Sigmoid colon (tissue), 7 donors: ENCODE measurements around the gene CDH18. TPM values are rescaled to one million over a fixed set of nuclear protein-coding genes. Genes with fewer than 3 reads are reported as not detected.

Experiments used
- DNase-seq: peaks from one replicate; pipeline ENCODE4 v3.0.0-alpha.2; 2019
- H3K27ac ChIP-seq, 4 donors: fragments of 200-600 bp; sonication (generic); one replicate each; pipeline ENCODE4 v1.5.1; 2016 to 2019; ENCODE audit warnings: mild to moderate bottlenecking in 1 of 4
- H3K27me3 ChIP-seq, 3 donors: fragments of 200-600 bp; sonication (generic); one replicate each; pipeline ENCODE4 v1.5.1; 2019; ENCODE audit warnings: mild to moderate bottlenecking in 1 of 3
- H3K36me3 ChIP-seq, 4 donors: fragments of 200-600 bp; sonication (generic); one replicate each; pipeline ENCODE4 v1.5.1; 2016 to 2019
- H3K4me1 ChIP-seq, 4 donors: fragments of 200-600 bp; sonication (generic); one replicate each; pipeline ENCODE4 v1.5.1; 2017 to 2019
- H3K4me3 ChIP-seq, 4 donors: fragments of 200-600 bp; sonication (generic); one replicate each; pipeline ENCODE4 v1.5.1; 2017 to 2019; ENCODE audit warnings: mild to moderate bottlenecking in 2 of 4, moderate library complexity in 1 of 4
- H3K9me3 ChIP-seq, 4 donors: fragments of 200-600 bp in 3 of 4; sonication (generic) in 3 of 4; one replicate each; pipeline versions ENCODE4 v1.5.1 to v1.6.1; 2013 to 2019
- EP300 ChIP-seq, 4 donors: sonication (generic); formaldehyde crosslinking; IDR thresholded peaks; one replicate each; pipeline ENCODE4 v1.6.1; 2017; ENCODE audit warnings: antibody characterized with exemption in 4 of 4
- POLR2A ChIP-seq, 2 donors: fragments of 450-650 bp; IDR thresholded peaks; one replicate each; pipeline ENCODE4 v1.6.1; 2016; ENCODE audit warnings: antibody characterized with exemption in 2 of 2, mild to moderate bottlenecking in 2 of 2, moderate library complexity in 2 of 2
- POLR2AphosphoS5 ChIP-seq, 4 donors: sonication (generic); formaldehyde crosslinking; IDR thresholded peaks; one replicate each; pipeline ENCODE4 v1.6.1; 2017; ENCODE audit warnings: antibody characterized with exemption in 4 of 4
- WGBS, 2 donors: extraction: QIAGEN DNeasy Blood & Tissue Kit; methylation state at CpG; one replicate each; pipeline ENCODE4 v1.1.7; 2013; 5-methylcytosine and 5-hydroxymethylcytosine counted together
- intact Hi-C: fragments of 100-400 bp; cut with DNase I; formaldehyde crosslinking; loops from one replicate; pipeline ENCODE4 v1.15.1; 2023
- polyA plus RNA-seq, 3 donors: library from polyadenylated mRNA; stranded (reverse); fragments of 200-250 nt; gene quantifications; one replicate each; pipeline ENCODE4 v1.2.3, GENCODE V29; 2013
- total RNA-seq, 4 donors: library from RNA; depleted of rRNA; stranded (reverse); fragments of >200 nt; gene quantifications; one replicate each; pipeline ENCODE4 v1.1.0, GENCODE V29; 2016
- TF ChIP-seq, protein P1 (sequence below), 4 experiments: fragments of 450-650 bp in 3 of 4; fragments of 200-600 bp in 1 of 4; IDR thresholded peaks; one replicate each; pipeline ENCODE4 v1.5.1; 2016 to 2019; ENCODE audit warnings: antibody characterized with exemption in 4 of 4, mild to moderate bottlenecking in 3 of 4, moderate library complexity in 2 of 4
- donor health status: healthy with polysubstance abuse.
- donor health status: Bipolar disorder and iron deficiency.
- donor health status: healthy.

Gene CDH18
- total and polyA plus RNA-seq, 7 donors = not detected

- 26 to 45% methylated on average over 1 of the region's 1 CpG for WGBS, 2 donors
- DNase-seq = no peak
Measured at GRCh38 chr5:19767987-19768386, 220.0 kb downstream of the CDH18 start.

GRCh38 chr5:19753579-19753978 lies 234.4 kb downstream of the CDH18 start:
- Histone ChIP-seq H3K27ac (no peak overlapping the region), H3K27me3 (no peaks in the 10 kb centered on the region), H3K9me3 (no peaks in the 10 kb centered on the region), H3K36me3 (no peaks in the 10 kb centered on the region), H3K4me3 (no peak overlapping the region), H3K4me1 (no peaks in the 10 kb centered on the region)
- intact Hi-C loops = no loop called here
- no peak for TF ChIP-seq EP300 (IDR thresholded peaks at IDR 0.05)
- DNase-seq = no peak
- 73% methylated on average over 2 of the region's 2 CpGs for WGBS, 2 donors

More at GRCh38 chr5:19767987-19768386, 220.0 kb downstream of the CDH18 start:
- TF ChIP-seq EP300 (IDR thresholded peaks at IDR 0.05) = no peak
- no peak for TF ChIP-seq POLR2A (IDR thresholded peaks at IDR 0.05)
- TF ChIP-seq, protein P1, sequence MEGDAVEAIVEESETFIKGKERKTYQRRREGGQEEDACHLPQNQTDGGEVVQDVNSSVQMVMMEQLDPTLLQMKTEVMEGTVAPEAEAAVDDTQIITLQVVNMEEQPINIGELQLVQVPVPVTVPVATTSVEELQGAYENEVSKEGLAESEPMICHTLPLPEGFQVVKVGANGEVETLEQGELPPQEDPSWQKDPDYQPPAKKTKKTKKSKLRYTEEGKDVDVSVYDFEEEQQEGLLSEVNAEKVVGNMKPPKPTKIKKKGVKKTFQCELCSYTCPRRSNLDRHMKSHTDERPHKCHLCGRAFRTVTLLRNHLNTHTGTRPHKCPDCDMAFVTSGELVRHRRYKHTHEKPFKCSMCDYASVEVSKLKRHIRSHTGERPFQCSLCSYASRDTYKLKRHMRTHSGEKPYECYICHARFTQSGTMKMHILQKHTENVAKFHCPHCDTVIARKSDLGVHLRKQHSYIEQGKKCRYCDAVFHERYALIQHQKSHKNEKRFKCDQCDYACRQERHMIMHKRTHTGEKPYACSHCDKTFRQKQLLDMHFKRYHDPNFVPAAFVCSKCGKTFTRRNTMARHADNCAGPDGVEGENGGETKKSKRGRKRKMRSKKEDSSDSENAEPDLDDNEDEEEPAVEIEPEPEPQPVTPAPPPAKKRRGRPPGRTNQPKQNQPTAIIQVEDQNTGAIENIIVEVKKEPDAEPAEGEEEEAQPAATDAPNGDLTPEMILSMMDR (IDR thresholded peaks at IDR 0.05) = no peak
- no peak for TF ChIP-seq POLR2AphosphoS5 (IDR thresholded peaks at IDR 0.05)
- no peaks in the 10 kb centered on the region for H3K36me3 ChIP-seq
- no peaks in the 10 kb centered on the region for H3K27me3 ChIP-seq
- H3K4me3 ChIP-seq = no peak overlapping the region
- no peaks in the 10 kb centered on the region for H3K9me3 ChIP-seq
- no peaks in the 10 kb centered on the region for H3K4me1 ChIP-seq
- H3K27ac ChIP-seq = no peak overlapping the region
- intact Hi-C loops = no loop called here

- H3K36me3 ChIP-seq = no peaks in the 10 kb centered on the region
- no peak for TF ChIP-seq POLR2AphosphoS5 (IDR thresholded peaks at IDR 0.05)
- TF ChIP-seq POLR2A (IDR thresholded peaks at IDR 0.05) = no peak
- no peak for TF ChIP-seq EP300 (IDR thresholded peaks at IDR 0.05)
- TF ChIP-seq, protein P1 (IDR thresholded peaks at IDR 0.05) = no peak
- no peak for DNase-seq
Measured at GRCh38 chr5:19751326-19751725, 236.7 kb downstream of the CDH18 start.

DNA sequence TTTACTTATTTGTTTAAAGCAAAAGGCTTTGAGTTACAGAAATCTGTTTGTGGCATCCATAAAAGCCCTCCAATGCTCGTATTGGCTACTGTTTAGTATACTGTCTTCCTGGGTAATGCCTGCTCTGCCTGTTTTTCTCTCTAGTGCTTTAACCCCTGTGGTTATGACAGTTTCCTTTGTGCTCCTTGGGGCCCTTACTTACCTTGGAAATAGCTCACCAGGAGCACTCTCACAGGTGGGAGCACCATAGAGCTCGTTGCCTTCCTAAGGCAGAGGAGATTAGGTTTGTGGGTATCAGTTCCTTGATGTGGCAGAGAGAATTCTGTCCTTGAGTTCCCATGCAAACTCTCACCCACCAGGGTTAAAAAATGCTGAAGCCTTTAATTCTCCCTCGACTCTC lies 242.8 kb downstream of the CDH18 start:
- no peaks in the 10 kb centered on the region for H3K4me1 ChIP-seq
- no peaks in the 10 kb centered on the region for H3K27me3 ChIP-seq
- H3K9me3 ChIP-seq = no peaks in the 10 kb centered on the region
- H3K27ac ChIP-seq = no peak overlapping the region
- 14 to 46% methylated on average over 3 of the region's 3 CpGs for WGBS, 2 donors
- DNase-seq = no peak
- no peak overlapping the region for H3K4me3 ChIP-seq
- H3K36me3 ChIP-seq = no peaks in the 10 kb centered on the region
- intact Hi-C loops = no loop called here
- TF ChIP-seq POLR2A (IDR thresholded peaks at IDR 0.05) = no peak
- TF ChIP-seq, protein P1 (IDR thresholded peaks at IDR 0.05) = no peak

More at GRCh38 chr5:19751326-19751725, 236.7 kb downstream of the CDH18 start:
- H3K27me3 ChIP-seq = no peaks in the 10 kb centered on the region
- H3K27ac ChIP-seq = no peak overlapping the region
- intact Hi-C loops = no loop called here
- no peaks in the 10 kb centered on the region for H3K9me3 ChIP-seq
- no peaks in the 10 kb centered on the region for H3K4me1 ChIP-seq
- no peak overlapping the region for H3K4me3 ChIP-seq

GRCh38 chr5:19739671-19740070 lies 248.3 kb downstream of the CDH18 start:
- Histone ChIP-seq H3K36me3 (no peaks in the 10 kb centered on the region), H3K27ac (no peak overlapping the region), H3K4me3 (no peak overlapping the region), H3K27me3 (no peaks in the 10 kb centered on the region), H3K4me1 (no peaks in the 10 kb centered on the region), H3K9me3 (no peaks in the 10 kb centered on the region)
- 78 to 84% methylated on average over 1 of the region's 1 CpG for WGBS, 2 donors
- intact Hi-C loops = no loop called here
- no peak for TF ChIP-seq POLR2AphosphoS5 (IDR thresholded peaks at IDR 0.05)
- no peak for TF ChIP-seq POLR2A (IDR thresholded peaks at IDR 0.05)
- TF ChIP-seq EP300 (IDR thresholded peaks at IDR 0.05) = no peak
- TF ChIP-seq, protein P1 (IDR thresholded peaks at IDR 0.05) = no peak
- DNase-seq = no peak
